HepG2 (cell line): ENCODE results near the gene SLC10A1. TPM values are rescaled to one million over a fixed set of nuclear protein-coding genes. Genes with fewer than 3 reads are reported as not detected.

Experiments used
- BHLHE40 ChIP-seq: IDR thresholded peaks from 2 replicates; pipeline ENCODE4 v1.6.1; 2011; ENCODE audit warnings: low read length, improper control_type of control experiment
- ELK4 ChIP-seq: sonication (generic); formaldehyde crosslinking; IDR thresholded peaks from 2 replicates; pipeline ENCODE4 v1.9.0; 2021; ENCODE audit warnings: missing genetic modification reagents, borderline replicate concordance
- FUBP1 ChIP-seq: sonication (generic); formaldehyde crosslinking; IDR thresholded peaks from 2 replicates; pipeline ENCODE4 v1.5.1; 2020; ENCODE audit warnings: missing genetic modification reagents, mild to moderate bottlenecking, borderline replicate concordance
- MAFK ChIP-seq, 2 experiments: IDR thresholded peaks in 1 of 2; conservative IDR thresholded peaks in 1 of 2; 2 replicates each; pipeline ENCODE4 v1.6.1; 2011; ENCODE audit warnings: improper control_type of control experiment in 2 of 2, low read length in 2 of 2
- MEIS2 ChIP-seq: sonication (generic); formaldehyde crosslinking; IDR thresholded peaks from 2 replicates; pipeline ENCODE4 v1.9.0; 2021; ENCODE audit warnings: mild to moderate bottlenecking, missing genetic modification reagents
- NFRKB ChIP-seq: fragments of 450-650 bp; IDR thresholded peaks from 2 replicates; pipeline ENCODE4 v1.6.1; 2017
- NFYB ChIP-seq: sonication (generic); formaldehyde crosslinking; IDR thresholded peaks from 2 replicates; pipeline ENCODE4 v1.4.0; 2020; ENCODE audit warnings: missing genetic modification reagents
- ZC3H4 ChIP-seq: sonication (generic); formaldehyde crosslinking; IDR thresholded peaks from 2 replicates; pipeline ENCODE4 v1.4.0; 2020; ENCODE audit warnings: missing genetic modification reagents, borderline replicate concordance
- ZNF496 ChIP-seq: sonication (generic); formaldehyde crosslinking; IDR thresholded peaks from 2 replicates; pipeline ENCODE4 v1.8.1; 2023; ENCODE audit warnings: mild to moderate bottlenecking, moderate library complexity, missing genetic modification reagents; ENCODE audit not compliant: insufficient replicate concordance
- ZNF781 ChIP-seq: sonication (generic); formaldehyde crosslinking; IDR thresholded peaks from 2 replicates; pipeline ENCODE4 v1.5.1; 2020; ENCODE audit warnings: borderline replicate concordance, mild to moderate bottlenecking, missing genetic modification reagents; ENCODE audit errors: not compliant biosample characterization
- polyA plus RNA-seq, 8 experiments: library from polyadenylated mRNA; depleted of rRNA in 3 of 8; stranded (reverse) in 7 of 8; unstranded in 1 of 8; fragments of >200 nt; fragmentation: Illumina TruSeq in 4 of 8; extraction: Trizol in 4 of 8; gene quantifications; 2 replicates each; pipeline versions ENCODE4 v1.2.1 to v1.2.3, GENCODE V29; 2011 to 2016; ENCODE audit warnings: low read depth in 4 of 8, missing spikeins in 1 of 8, mixed read lengths in 1 of 8; ENCODE audit not compliant: insufficient read depth in 1 of 8
- total RNA-seq, 5 experiments: library from RNA; depleted of rRNA; stranded (reverse); fragments of >200 nt; fragmentation: Illumina TruSeq; extraction: Trizol; gene quantifications; 2 replicates each; pipeline ENCODE4 v1.2.3, GENCODE V29; 2016; ENCODE audit warnings: low read depth in 1 of 5

SLC10A1 gene
- total and polyA plus RNA-seq, 2 of the 13 experiments (the other 11 are each of a cell fraction or from before 2014, with no cell fraction given) = 0.17 TPM; not detected in 1

- TF ChIP-seq ELK4 (CRISPR knock-in tag) = no peak
- TF ChIP-seq MEIS2 (CRISPR knock-in tag) = no peak
- peak; percentile 57; the same call in 1 of the 2 replicates for TF ChIP-seq NFYB (CRISPR knock-in tag)
- TF ChIP-seq ZC3H4 = peak; percentile 72
- TF ChIP-seq BHLHE40 = peak; percentile 41; the same call in 1 of the 2 replicates
- TF ChIP-seq FUBP1 = no peak
- TF ChIP-seq NFRKB = peak; percentile 55; the same call in 1 of the 2 replicates
- no peak for TF ChIP-seq ZNF781 (CRISPR knock-in tag)
- TF ChIP-seq ZNF496 (CRISPR knock-in tag) = no peak
- TF ChIP-seq MAFK (conservative IDR thresholded peaks at IDR 0.05 in 1 of 2, IDR thresholded peaks at IDR 0.05 in 1 of 2; ENCODE audit: low read length in 2 of 2) = no peak
Observed at GRCh38 chr14:69767369-69767999, 29.6 kb downstream of the SLC10A1 start (continued).
